ENCODE measurements around the gene ST7.

ST7 gene

DNA sequence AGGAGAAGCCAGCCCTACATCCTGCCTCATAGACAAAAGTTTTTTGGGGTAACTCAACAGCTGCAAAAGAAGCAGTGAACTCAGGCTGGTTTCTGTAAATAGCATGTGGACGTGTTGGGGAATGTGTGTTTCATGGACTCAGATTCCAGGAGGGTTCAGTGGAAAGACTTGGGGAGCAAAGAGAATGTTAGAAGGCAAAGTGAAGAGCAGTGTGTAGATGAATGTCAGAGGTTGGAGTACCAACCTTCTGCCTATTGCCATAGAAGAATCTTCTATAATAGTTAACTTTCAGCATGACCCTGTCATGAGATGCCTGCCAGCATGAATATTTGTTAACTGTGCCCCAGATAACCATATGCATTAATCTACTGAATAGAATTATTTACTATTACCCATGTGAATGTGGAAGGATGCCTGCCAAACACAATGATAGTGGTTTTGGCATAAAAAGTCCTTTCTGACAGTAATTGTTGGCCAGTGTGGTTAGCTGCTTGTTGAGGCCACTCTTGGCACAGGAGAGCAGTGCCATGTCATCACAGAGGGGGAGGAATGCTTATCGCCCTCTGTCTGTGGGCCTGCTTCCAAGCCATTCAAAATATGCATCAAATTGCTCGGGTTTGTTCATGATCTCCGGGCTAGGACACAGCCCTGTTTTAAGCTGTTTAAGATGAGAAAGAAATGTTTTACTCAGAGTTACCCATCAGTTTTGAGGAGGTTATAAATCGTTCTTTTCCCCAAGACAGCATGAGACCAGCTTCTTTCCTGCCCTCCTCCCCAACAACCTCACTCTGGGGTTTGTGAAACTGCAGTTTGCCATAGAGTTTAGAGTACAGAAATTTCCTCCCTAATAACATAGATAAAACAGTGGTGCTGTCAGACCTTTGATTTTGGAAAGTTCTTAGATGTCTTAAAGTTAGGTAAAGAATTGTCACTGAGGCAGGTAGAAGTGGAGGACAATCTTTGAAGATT lies 204.2 kb downstream of the ST7 start:
- DNase-seq (ENCODE audit: low spot score): peak; percentile 73

DNA sequence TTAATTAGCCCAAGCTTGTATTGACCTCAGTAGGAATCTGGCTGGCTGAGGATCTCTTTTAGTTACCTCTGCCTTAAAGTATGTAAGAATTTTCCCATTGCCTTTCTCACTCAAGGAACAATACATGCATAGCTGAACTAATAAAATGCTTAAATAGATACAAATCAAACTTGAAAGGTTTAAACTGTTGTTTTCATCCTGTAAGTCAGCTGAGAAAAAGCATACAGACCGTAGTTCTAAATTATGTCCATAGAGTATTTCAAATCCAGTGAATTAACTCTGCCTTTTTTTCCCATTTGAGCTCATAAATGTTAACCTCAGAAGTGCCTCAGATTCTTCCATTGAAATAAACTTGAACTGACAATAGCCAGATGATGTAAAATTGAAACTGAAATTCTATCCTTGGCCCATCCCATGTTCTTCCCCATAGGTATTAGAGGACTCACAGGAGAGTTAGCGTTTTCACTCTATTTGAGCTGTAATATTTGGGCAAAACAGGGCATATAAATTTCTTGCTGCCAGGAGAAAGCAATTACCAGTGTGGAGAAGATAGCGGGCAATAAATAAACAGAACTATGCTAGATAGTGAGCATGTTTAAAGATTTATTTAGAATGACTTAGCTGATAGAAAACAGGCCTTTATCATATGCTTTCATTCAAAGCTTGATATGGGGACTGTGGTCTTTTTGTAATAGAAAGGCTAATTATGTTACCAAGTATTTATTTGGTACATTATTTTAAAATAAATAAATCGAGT lies 205.8 kb downstream of the ST7 start:
- no peak for DNase-seq (ENCODE audit: low spot score)

DNA sequence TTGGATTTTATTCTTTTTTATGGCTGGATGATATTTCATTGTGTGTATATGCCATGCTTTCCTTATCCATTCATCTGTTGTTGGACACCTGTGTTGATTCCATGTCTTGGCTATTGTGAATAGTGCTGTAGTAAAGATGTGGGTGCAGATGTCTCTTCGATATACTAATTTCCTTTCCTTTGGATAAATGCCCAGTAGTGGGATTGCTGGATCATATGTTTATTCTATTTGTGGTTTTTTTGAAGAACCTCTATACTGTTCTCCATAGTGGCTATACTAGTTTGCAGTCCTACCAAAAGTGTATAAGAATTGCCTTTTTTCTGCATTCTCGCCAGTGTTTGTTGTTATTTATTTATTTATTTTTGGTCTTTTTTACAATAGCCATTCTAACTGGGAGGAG lies 209.8 kb downstream of the ST7 start:
- DNase-seq (ENCODE audit: low spot score): no peak

DNA sequence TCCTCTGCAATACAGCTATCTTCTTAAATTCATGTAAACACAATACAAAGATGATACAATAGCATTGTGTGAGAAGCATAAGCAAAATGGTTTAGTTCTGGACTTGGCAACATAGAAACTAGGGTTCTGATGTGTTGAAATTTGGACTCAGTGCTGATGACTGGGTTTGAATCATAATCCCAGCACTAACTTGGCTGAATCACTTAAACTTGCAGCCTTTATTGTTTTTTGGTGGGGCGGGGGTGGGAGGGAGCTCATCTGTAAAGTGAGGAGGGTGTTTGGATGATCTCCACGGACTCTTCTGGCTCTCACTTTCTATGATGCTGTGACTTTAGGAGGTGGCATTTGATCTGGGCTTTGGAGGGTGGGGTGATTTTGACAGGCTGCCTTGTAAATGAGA lies 211.3 kb downstream of the ST7 start:
- DNase-seq (ENCODE audit: low spot score): no peak

DNA sequence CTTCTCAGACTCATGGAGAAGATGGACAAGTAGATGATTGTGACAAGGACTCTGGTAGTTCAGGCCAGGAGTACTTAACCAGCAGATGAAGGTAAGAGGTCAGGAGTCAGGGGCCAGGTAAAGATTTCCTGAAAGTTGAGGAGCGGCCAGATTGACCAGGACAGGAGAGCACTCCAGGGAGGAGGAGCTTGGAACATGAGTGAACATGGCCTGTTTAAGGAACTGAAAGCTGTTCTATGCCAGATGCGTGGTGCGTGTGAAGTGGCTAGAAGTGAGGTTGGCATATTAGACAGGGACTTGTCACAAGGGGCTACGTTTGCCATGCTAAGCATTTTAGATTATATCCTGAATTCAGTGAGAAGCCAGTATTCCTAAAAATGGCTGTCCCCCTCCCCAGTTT lies 212.4 kb downstream of the ST7 start:
- peak; percentile 11 for DNase-seq (ENCODE audit: low spot score)

DNA sequence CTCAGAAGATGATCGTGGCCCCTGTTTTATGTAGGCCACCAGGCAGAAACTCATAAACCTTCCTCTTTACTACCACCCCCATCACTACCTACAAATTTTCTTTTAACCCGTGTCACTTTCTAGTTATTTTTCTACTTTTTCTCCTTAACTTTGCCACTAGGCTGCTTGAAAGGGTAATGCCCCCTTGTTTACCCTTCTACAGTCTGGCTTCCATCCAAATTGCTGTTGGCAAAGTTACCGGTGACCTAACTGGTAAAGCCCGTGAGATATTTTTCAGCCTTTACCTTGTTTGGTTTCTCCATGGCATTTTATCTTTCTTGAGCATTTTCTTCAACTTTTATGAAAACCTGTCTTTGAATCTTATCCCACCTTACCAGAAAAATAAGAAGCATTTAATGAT lies 216.6 kb downstream of the ST7 start:
- no peak for DNase-seq (ENCODE audit: low spot score)

DNA sequence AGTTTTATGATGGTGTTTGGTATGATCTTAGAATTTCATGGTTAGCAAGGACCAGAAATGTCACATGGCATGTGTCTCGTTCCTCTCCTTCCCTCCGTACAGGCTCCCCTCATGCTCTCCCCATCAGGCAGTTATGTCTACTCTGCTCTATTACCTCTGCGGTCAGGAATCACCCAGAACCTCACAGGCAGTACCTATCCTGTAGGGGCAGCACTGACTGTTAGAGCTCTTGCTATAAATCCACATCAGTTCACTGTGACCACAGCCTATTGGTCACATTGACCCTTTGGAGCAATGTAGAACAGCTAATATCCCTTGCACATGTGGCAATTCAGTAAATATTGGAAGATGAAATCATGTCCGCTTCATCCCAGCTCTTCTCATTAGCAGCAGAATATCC lies 217.8 kb downstream of the ST7 start:
- DNase-seq (ENCODE audit: low spot score): no peak

DNA sequence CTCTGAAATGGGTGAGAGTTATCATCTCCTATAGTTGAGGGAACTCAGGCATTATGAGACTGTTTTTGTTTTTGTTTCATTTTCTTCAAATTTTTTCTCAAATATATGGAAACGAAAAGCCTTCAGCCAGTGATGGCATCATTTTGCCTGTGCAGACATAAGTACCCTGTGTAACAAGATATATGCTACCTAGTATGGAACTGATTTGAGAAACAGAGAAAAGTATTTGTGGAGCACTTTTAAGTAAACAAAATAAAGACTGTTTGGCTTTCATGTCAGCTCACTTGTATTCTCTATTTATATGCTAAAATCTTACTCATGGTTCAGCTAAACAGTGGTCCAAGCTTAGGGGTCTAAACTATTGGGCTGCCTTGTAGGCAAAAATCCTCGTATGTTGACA lies 219.0 kb downstream of the ST7 start:
- no peak for DNase-seq (ENCODE audit: low spot score)

DNA sequence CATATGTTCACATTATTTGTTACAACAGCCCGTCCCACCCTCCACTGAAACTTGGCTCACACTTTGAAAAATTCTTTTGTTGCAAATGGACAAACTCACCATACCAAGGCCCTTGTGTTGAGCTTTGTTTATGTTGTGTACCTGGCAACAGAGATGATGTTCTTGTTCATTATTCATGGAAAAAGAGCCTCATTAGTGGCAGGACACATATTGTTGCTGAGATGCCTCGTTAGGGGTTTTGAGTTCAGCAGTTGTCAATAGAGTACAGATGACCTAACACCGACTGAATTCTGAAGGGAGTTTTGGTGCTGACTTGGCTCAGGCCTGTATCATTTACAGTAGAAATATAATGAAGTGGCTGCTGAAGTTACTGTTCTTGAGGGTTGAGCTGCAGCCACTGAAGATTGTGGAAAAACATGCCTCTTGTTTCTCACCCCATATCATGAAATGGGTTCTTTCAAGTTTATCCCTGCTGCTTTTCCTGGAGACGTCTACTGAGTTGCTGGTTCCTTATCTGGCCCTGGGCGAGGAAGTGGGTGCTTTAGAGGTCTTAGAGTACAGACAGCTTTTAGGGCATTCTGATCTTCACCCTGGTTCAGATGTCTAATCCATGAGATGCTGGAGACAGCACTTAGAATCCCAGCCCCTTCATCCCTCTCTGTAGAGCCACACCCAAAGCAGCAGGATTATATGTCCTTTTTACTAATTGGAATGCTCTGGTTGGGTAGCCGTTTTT lies 219.9 kb downstream of the ST7 start:
- DNase-seq (ENCODE audit: low spot score): no peak

DNA sequence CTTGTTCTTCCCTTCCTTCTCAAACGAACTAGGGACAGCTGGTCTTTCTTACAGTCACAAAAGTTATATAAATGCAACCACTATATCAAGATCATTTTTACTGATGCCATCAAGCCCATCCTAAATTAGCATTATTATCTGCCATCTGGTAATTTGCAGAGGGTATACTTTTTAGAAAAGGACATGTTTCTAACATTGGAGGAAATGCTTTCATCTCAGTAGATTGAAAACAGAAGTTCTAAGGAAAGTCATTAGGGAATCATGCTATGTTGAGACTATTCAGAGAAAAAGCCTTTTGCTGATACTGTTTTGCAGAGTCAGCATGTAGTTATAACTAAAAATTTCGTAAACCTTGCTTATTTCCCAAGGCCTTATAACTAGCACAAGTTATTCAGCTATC lies 222.9 kb downstream of the ST7 start:
- DNase-seq (ENCODE audit: low spot score): no peak

DNA sequence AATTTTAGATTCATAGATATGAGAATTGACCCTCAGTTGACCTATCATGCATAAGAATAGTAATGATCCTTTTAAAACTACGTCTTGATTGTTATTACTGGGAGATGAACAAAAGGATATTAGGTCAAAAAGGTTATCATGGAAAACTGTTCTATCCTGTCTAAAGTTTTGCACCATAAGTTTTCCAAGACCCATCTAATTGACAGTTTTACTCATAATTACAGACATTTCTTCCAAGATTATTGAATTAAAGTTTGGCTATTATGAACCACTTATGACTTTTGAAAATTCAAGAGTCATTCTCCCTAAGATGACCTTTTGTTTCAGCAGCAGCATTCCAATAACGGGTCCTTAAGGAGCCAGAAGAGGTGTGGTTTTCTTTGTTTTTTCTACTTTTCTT lies 225.3 kb downstream of the ST7 start:
- no peak for DNase-seq (ENCODE audit: low spot score)

DNA sequence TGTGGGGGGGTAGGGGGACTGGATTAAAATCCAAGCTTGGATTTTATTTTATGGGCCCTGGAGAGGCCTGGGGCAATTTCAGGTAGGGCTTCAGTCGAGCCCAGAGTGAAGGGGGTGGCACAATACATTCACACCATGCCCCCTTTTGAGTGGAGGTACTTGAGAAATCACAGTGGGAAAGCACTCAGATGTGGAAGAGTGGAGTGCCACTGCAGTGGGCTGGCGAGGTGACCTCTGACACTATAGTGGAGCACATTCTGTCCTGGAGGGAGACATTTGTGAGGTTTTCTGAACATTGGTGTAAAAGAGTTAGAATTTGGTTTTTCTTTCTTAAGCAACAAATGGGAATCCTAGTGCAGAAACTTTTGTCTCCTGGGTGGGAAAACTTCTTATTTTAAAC lies 226.4 kb downstream of the ST7 start:
- no peak for DNase-seq (ENCODE audit: low spot score)

DNA sequence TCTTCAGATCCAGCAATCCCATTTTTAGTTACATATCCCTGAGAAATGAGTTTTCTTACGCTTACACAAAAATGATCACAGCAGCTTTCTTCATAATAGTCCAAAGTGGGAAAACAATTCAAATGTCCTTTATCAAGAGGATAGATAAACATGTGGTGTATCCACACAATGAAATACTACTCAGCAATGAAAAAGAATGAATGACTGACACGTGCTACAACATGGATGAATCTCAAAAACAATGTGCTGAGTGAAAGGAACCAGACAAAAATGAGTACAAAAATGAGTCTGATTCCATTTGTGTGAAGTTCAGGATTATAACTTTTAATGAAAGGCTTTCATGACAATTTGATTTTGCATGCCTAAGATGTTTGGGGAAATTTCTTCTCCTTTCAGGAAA lies 230.4 kb downstream of the ST7 start:
- DNase-seq (ENCODE audit: low spot score): no peak

DNA sequence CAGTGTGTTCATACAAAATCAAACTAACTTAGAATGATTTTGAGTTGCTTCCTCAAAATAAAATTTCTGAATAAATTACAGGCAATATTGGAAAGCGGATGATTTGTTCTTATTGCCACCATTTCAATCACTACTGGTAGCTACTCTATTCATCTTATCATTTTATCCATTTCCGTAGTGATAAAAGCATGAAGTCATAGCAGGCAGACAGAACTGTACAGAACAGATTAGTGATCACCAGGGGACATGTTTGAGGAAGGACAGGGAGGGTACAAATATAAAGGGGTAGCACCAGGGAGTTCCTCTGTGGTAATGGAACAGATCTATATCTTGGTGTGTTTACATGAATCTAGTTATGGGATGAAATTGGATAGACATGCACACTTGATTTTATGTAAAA lies 231.1 kb downstream of the ST7 start:
- DNase-seq (ENCODE audit: low spot score): no peak

DNA sequence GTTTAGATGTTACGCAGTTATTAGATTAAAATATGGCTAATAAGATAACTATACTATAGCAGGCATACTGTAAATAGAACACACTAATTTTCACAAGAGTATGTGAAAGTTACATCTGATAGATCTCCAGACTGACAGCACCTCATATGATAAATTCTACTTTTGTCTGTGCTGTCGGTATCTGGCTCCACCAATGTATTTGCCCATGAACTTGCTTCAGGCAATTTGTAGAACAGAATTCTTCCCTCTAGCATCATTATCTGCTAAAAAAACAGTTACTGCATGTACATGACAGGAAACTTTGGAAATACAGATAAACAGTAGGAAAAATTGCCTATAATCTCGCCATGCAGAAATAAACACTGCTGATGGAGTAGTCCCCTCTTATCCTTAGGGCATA lies 231.8 kb downstream of the ST7 start:
- DNase-seq (ENCODE audit: low spot score): no peak

DNA sequence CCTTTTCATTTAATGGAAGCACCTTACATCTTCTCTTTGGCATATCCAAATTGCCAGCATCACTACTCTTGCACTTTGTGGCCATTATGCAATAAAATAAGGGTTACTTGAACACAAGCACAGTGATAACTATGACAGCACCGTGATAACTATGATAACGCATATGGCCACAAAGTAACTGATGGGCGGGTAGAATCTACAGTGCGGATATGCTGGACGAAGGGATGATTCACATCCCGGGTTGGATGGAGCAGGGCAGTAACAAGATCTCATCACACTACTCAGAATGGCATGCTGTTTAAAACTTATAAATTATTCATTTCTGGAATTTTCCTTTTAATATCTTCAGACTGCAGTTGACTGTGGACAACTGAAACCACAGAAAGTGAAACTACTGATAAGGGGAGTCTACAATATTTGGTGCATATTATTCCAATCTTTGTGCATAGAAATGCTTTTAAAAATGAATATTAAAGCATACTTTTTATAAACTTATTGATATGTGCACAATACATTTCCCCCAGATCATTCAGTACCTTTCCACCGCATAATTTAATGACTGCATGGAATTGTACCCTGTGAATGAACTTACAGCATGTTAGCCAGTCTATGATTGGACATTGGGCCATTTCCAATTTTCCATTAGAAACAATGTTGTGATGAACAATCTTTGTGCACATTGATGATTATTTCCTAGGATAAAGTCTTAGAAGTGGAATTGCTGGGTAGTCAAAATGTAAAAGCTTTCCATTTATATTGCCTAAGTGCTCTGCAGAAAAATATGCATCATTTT lies 233.1 kb downstream of the ST7 start:
- no peak for DNase-seq (ENCODE audit: low spot score)

DNA sequence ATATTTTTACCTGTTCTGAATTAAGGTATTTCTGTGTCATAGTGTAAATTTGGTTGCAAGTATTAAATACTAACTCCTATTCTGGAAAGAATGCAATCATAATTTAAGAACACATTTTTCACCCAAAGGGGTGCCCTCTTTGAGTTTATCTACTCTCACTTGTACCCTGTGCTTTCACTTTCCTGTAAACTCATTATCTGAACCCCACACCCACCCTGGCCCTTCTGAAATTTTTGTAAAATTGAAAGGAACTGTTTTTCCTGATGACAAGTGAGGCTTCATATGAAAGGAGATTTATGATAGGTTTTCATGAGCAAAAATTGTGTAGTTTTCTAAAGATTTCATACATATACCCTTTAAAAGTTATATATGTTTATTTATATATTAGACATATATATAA lies 235.1 kb downstream of the ST7 start:
- no peak for DNase-seq (ENCODE audit: low spot score)

DNA sequence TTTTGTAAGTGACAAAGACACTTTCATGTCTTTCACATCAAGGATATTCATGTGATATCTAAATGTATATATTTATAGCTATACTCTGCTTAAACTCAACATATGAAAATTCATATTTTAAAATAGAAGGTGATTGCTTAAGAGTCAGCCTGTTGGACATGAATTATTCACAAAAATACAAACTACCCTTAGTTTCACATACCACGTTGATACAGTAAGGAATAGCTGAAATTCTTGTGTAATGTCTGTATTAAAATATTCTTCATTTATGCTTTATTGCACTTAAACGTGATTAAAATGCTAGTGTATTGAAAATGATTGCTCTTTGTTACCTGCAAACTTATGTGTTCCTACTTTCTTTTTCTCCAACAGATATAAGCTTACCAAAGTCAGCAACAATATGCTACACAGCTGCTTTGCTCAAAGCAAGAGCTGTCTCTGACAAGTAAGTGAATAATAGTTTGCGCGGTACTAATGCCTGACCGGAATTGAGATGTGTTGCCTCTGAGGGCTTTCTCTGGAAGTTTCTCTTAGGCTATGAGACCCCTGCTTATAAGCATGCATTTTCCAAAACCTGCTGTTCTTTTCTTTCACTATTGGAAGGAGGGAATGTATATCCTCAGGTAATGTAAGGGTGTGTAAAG lies 235.8 kb downstream of the ST7 start:
- no peak for DNase-seq (ENCODE audit: low spot score)

DNA sequence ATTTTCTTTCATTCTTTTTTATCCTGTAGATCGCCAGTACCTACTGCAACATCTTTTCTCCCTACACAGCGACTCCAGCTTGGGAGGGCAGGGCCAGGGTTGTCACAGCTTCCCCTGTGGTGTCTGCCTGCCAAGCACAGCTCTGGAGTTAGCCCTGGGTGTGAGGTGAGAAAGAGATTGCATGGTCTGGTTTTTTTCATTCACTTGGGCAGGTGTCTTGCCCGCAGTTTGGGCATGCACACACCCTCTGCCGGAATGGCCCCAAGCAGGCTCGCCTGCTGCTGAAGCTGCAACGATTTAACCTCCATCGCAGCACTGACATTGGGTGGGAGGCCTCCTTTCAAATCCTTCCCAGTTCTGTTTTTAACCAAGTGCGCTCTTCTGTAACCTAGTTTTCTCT lies 236.8 kb downstream of the ST7 start:
- DNase-seq (ENCODE audit: low spot score): no peak

DNA sequence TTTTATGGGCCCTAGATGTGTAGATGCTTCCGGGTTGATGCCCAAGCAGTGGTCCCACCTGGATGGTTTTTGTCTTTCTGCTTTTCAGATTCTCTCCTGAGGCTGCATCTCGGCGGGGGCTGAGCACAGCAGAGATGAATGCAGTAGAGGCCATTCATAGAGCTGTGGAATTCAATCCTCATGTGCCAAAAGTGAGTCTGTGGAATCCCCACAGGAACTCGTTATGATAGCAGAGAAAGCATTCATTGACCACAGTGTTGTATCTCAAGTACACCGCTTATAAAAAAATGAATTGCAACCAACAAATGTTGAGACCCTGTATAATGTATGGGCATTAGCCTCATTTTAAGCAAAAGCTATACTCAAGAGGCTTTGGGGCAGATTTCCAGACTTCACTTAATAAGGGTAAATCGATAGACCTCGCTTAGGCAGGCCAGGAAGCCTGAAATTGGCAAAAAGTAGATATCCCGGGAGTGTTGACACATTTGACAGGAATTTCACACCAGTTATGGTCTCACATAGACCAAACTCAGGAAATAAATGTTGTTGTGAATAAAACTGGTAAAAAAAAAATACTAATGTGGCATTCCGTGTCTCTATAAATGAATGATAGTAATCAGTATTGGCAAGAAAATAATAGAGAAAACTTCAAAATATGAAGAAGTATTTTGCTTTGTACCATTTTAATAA lies 237.6 kb downstream of the ST7 start:
- no peak for DNase-seq (ENCODE audit: low spot score)

DNA sequence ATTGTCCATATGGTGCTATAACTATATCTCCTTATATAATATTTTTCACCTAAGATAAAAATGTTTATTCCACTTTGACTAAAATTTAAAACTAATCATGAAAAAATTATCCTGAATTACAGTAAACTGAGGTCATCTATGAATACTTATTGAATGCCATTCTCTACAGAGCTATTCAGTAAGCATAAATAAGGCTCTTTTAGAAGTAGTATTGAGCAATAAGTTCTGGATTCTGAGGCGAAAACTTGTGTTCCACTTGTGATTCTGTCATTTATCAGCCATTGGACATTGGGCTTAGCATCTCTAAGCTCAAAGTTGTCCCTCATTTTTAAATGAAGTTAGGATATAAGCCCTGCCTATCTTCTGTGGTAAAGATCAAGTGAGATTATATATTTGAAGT lies 238.8 kb downstream of the ST7 start:
- no peak for DNase-seq (ENCODE audit: low spot score)
